OCI-LY1 (cell line): Measurements from ENCODE around the gene SUGCT.

Source experiments
- EZH2 ChIP-seq: fragments of 200-600 bp; sonication (generic), shearing (Covaris generic); IDR thresholded peaks from 2 replicates; pipeline ENCODE4 v1.8.0; 2017; ENCODE audit warnings: borderline replicate concordance, mixed run types, mild to moderate bottlenecking, antibody characterized with exemption, low read length, moderate library complexity, mixed read lengths
- TF ChIP-seq, protein P1 (sequence below): fragments of 200-600 bp; sonication (generic), shearing (Covaris generic); IDR thresholded peaks from 2 replicates; pipeline ENCODE4 v1.5.1; 2017; ENCODE audit warnings: mild to moderate bottlenecking, antibody characterized with exemption, low read length, moderate library complexity, mixed read lengths

DNA sequence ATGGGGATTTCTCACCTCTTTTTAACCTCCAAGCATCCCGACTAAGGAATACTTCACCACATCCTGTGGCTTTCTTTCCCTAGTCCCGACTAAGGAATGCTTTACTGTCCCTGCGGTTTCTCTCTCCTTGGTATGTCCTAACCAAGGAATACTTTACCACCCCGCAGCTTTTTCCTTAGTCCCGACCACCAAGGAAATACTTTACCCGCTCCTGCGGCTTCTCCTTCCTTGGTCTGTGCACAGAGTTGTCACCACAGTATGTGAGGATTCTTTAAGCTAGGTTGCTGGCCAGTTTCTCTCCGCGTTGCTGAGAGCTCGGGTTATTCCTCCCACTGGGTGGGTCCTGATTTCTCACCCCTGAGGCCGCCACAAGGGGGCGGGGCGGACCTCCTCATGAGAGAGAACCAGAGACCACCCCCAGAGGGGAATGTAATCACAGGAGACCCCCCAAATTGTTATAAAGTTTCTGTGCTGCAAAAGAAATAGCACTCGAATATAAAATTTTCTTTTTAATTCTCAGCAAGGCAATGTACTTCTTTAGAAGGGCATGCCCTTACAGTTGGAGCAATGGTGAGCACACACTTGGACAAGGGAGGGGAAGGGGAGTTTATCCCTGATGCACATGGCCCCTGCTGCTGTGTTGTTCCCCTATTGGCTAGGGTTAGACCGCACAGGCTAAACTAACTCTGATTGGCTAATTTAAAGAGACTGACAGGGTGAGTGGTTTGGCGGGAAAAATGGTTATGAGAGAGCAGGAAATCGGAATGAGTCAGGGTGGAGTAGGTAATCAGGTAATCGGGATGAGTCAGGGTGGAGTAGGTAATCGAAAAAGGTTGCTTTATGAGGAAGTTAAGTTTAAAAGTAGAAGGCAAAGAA, 12.8 kb downstream of the SUGCT start:
- TF ChIP-seq, protein P1, sequence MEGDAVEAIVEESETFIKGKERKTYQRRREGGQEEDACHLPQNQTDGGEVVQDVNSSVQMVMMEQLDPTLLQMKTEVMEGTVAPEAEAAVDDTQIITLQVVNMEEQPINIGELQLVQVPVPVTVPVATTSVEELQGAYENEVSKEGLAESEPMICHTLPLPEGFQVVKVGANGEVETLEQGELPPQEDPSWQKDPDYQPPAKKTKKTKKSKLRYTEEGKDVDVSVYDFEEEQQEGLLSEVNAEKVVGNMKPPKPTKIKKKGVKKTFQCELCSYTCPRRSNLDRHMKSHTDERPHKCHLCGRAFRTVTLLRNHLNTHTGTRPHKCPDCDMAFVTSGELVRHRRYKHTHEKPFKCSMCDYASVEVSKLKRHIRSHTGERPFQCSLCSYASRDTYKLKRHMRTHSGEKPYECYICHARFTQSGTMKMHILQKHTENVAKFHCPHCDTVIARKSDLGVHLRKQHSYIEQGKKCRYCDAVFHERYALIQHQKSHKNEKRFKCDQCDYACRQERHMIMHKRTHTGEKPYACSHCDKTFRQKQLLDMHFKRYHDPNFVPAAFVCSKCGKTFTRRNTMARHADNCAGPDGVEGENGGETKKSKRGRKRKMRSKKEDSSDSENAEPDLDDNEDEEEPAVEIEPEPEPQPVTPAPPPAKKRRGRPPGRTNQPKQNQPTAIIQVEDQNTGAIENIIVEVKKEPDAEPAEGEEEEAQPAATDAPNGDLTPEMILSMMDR = peak; percentile 22; the same call in 1 of the 2 replicates
- no peak for TF ChIP-seq EZH2
